HG03520 (cell line): ENCODE results near the gene AKAP8L.
"Not testable (repeated sequence)": the region's sequence is repeated elsewhere in the genome, so short reads cannot be mapped to it uniquely, and the experiment has no call there.

ENCODE experiments used
- ATAC-seq: cut with Tn5 transposase; IDR thresholded peaks from one replicate; pipeline ENCODE4 v1.9.1; 2021; ENCODE audit warnings: mild to moderate bottlenecking, moderate library complexity; ENCODE audit not compliant: unreplicated experiment

The AKAP8L gene

GRCh38 chr19:15419413-15420025 lies 731 bp upstream of the AKAP8L start:
- no peak for ATAC-seq

GRCh38 chr19:15418231-15418578 lies 583 bp downstream of the AKAP8L start:
- ATAC-seq = no peak

- no peak for ATAC-seq
These were observed 1.1 kb downstream of the AKAP8L start for GRCh38 chr19:15417699-15418098.

- ATAC-seq = no peak
These were observed 6.0 kb downstream of the AKAP8L start for GRCh38 chr19:15412832-15413231.

GRCh38 chr19:15411351-15411750 lies 7.4 kb downstream of the AKAP8L start:
- not testable (repeated sequence) for ATAC-seq

- ATAC-seq = no peak
These were observed 14.0 kb downstream of the AKAP8L start for GRCh38 chr19:15404780-15405211.

GRCh38 chr19:15404097-15404779 lies 14.6 kb downstream of the AKAP8L start:
- no peak for ATAC-seq

- no peak for ATAC-seq
These were observed 15.6 kb downstream of the AKAP8L start for GRCh38 chr19:15403151-15403531.

GRCh38 chr19:15402411-15403150 lies 16.2 kb downstream of the AKAP8L start:
- ATAC-seq = no peak

- no peak for ATAC-seq
These were observed 17.4 kb downstream of the AKAP8L start for GRCh38 chr19:15401397-15401710.

- ATAC-seq = no peak
These were observed 18.0 kb downstream of the AKAP8L start for GRCh38 chr19:15400521-15401396.

GRCh38 chr19:15399635-15400034 lies 19.2 kb downstream of the AKAP8L start:
- no peak for ATAC-seq

GRCh38 chr19:15399234-15399515 lies 19.6 kb downstream of the AKAP8L start:
- ATAC-seq = no peak

GRCh38 chr19:15398501-15399233 lies 20.1 kb downstream of the AKAP8L start:
- ATAC-seq = no peak

GRCh38 chr19:15397782-15398181 lies 21.0 kb downstream of the AKAP8L start:
- ATAC-seq = no peak

- ATAC-seq = no peak
These were observed 21.6 kb downstream of the AKAP8L start for GRCh38 chr19:15397236-15397635.

- no peak for ATAC-seq
These were observed 22.4 kb downstream of the AKAP8L start for GRCh38 chr19:15396436-15396835.

GRCh38 chr19:15395251-15395650 lies 23.5 kb downstream of the AKAP8L start:
- ATAC-seq = not testable (repeated sequence)

- ATAC-seq = no peak
These were observed 24.4 kb downstream of the AKAP8L start for GRCh38 chr19:15394426-15394825.

GRCh38 chr19:15393963-15394362 lies 24.8 kb downstream of the AKAP8L start:
- no peak for ATAC-seq

GRCh38 chr19:15390814-15391213 lies 28.0 kb downstream of the AKAP8L start:
- ATAC-seq = no peak
